NCI-H187 treated with DMSO at 0.1 percent for 48 hours (cell line): ENCODE results near the gene CYSTM1.

ENCODE experiments used
- DNase-seq: peaks from one replicate; lab custom pipeline; 2025; lab: John Stamatoyannopoulos, UW

Gene CYSTM1

DNA sequence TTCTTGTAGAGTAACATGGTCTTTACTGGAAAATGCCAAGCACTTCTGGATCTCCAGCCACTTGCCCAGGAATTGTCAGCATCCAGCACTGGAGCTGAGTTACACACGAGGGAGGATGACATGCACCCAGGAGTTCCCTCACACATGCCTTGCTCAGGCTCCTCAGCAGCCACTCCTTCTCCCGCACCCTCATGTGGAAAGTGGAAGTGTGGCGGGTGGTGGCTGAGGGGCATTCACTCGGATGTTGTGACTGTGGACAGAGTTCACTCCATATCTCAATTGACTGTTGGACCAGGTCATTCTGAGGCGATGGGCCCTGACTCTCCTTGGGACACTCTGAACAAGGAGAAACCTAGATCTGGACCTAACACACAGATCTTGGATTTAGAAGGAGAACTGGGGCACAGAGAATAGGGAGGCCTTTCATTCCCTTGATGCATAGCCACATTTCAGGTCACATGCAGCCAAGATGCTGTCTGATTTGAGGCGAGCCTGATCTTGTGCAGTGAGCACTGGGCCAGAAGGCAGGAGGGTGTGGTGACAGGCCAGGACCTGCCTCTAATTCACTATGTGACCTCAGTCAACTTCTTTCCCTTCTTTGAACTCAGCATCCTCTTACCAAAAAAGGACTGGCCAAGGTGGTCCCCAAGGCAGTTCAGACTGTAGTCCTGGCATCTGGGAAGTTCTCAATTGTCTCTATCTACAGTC is 62.1 kb downstream of the CYSTM1 start:
- DNase-seq, result no peak

DNA sequence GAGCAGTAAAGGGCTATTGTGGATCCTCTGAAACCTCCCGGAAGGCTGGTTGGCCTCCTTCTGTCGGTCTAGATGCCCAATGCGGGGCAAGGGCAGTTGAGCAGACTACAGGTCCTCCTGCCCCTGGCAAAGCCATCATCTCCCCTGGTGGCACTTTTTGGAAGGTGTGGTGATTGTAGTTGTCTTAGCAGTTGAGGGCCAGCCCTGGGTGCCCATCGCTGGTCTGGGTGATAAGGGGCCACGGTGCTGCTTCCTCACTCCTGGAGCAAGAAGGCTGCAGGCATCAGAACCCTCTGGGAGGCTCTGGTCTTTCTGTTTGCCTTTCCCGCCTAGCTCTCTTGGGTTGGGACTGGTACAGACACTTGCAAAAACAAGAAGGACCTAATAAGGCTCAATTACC is 63.8 kb downstream of the CYSTM1 start:
- DNase-seq, result no peak

DNA sequence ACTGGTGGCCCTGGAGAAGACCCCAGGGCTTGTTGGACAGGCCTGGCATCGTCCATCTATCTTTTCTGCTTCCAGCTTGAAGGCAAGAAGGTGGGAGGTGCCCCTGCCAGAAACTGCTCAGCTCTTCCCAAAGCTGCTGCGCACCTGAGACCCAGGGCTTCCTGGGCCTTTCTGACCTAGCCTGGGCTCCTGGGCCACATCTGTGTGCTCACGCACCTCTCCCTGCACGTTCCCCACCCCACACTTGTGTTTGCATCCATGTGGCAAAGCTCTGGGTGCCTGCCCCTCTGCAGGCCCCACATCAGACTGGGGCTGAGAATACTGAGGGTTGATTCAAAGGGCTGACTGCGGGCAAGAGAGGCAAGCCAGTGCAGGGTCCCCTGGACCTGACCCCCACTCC is 64.5 kb downstream of the CYSTM1 start:
- DNase-seq, result no peak

DNA sequence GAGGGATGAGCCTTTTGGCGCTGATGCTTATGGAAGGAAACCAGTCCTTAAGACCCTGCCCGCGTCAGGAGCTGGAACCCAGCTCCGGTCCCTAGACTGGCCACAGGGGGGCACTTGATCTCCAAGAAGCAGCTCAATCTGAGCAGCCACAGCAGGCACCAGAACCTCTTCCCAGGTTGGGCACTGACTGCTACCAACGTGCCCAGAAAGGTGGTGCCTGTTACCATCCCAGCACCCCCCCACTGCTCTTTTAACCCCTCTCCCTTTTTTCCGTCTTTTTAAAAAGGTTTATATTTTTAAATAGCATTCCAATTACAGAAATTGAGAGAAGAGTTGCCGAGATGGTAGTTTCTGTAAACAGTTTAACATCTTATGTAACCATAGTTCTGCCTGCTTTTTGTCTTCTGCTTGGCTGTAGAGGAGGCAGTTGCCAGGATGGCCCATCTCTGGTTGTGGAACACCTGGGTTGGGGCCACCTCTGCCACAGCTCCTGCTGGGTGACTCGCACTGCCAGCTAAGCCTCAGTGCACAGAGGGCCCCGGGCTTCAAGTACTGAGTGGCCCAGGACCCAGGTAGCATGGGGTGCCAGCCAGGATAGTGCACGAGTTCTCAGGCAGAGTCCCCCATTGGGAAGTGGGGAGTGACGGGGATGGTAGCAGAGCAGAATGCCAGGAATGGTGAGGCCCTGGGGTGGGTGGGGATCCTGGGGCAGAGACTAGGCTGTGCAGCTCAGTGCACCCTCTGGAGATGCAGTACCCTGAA is 65.1 kb downstream of the CYSTM1 start:
- no peak for DNase-seq

DNA sequence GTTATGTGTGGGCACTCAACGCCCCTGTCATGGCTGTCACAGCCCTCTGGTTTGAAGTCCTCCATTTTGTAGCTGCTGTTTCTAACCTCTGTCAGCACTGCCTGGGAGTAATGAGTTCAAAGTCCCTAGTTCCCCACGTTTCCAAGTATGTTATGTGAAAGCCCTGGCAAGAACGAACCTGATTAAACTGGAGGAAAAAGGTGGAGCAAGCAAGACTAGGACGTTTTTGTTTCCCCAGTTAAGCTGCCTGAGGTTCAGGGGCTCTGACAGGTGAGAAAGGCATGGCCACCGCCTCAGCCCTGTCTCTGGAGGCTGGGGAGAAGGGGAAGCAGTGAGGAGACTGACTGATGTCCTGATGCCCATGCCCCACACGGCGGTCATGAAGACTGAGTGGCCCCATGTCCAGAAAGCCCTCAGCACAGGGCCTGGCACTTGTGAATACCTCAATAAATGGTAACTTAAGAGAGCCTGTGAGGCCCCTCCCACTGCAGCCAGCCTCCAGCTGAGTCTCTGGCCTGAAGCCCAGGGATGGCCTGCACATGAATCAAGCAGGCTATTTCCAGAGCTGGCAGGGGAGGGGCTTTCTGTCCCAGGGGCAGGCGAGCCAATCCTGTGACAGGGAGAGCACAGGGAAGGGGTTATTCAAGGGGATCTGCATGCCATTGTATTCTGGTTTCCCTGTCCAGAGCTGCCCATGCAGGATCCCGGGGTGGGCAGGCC is 66.2 kb downstream of the CYSTM1 start:
- peak; percentile 14 for DNase-seq

DNA sequence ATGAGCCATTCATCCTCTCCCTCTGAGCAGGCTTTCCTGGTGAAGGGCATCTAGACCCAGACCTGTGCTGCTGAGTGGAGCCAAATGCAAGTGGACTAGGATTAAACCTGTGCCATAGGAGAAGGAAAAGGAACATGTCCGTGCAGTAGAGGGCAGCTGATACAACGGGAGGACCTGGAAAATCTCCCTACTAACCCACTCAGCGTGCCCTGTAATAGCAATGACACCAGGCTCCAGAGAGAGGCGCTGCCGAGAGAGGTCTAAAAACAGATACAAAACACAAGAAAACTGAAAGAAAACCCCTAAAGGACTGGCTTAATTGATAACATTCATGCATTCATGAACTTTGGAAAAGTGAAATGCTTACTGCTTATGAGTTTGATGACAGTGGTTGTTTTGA is 67.1 kb downstream of the CYSTM1 start:
- DNase-seq, result no peak

DNA sequence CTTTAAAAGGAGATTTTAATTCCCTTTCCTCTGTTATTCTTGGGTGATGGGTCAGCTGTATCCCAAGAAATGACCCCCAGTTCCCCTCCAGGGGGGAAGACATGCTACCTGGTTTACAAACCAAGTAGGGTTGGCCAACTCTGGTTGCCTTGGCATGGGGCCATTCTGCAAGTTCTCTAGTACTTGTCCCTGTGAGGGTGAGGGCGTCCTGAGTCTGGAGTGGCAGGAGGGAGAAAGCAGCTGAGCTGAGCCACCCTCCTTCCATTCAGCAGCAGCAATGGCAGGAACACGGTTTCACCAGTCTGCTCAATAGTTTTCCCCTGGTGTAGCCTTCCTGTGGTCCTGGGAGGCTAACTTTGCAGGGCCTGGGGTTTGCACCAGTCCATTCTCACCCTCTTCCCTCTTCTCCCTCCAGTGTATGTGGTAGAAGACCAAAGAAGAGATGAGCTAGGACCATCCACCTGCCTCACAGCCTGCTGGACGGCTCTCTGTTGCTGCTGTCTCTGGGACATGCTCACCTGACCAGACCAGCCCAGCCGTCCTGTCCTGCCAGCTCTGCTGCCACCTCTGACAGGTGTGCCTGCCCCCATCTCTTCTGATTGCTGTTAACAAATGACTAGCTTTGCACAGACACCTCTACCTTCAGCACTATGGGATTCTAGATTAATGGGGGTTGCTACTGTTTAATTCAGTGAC is 68.0 kb downstream of the CYSTM1 start:
- no peak for DNase-seq

DNA sequence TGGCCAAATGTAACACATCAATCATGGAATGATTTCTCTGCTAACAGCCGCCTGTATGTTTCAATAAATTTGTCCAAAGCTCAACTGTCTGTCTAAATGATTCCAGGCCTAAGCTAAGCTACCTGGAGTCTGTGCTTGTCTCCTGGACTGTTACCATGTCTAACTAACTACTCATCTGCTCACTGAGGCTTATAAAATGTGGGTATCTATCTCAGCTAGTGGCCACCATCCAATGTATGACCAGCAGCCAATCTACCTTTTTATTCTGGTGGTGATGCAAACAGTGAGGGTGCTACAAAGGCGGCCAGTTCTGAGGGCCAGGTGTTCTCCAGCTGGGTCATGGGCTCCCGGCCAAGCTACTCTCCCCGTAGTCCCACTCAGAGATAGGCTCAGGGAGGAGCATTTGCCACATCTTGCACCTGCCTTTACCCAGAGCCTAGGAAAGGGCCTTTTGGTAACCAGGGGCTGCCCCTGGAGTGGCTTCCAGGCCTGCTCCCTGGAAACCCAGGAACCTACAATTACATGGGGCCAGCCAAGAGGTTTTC is 68.8 kb downstream of the CYSTM1 start:
- no peak for DNase-seq

DNA sequence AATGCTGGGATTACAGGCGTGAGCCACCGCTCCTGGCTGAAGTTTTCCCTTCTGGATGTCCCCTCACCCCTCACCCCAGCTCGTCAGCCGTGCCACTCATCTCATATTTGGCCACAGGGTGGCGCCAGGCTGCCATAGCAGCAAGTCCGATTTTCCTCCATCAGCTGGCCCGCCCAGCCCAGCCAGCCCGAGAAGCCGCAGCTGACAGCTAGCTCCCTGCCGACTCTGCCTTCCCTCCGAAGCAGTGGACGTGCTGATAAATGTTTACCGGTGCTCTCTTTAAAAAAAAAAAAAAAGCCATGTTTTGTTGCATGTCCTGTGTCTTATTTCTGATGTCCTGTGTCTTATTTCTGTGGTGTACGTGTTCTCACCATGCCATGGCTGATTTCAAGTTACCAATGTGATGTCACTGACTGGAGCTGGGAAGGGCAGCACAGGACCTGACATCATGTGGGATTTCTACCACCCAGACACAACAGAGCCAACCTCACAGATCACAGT is 69.6 kb downstream of the CYSTM1 start:
- no peak for DNase-seq

DNA sequence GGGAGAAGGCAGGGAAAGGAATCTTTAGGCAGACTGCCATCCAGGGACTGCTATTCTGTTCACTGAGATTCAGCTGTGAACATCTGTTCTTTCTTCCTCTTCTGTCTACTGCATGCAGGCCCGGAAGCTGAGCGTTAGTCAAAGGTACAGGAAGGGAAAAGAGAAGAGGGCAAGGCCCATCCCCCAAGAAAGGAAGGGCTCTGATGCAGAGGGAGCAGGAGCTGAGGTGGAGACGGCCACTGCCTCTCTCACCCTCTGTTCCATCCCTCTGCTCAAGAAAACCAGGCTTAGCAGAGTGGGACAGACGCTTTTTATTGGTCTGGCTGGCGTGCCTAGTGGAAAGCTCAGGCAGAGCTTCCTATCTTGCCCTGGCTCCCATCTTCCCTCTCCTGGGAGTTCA is 70.4 kb downstream of the CYSTM1 start:
- DNase-seq, result no peak

DNA sequence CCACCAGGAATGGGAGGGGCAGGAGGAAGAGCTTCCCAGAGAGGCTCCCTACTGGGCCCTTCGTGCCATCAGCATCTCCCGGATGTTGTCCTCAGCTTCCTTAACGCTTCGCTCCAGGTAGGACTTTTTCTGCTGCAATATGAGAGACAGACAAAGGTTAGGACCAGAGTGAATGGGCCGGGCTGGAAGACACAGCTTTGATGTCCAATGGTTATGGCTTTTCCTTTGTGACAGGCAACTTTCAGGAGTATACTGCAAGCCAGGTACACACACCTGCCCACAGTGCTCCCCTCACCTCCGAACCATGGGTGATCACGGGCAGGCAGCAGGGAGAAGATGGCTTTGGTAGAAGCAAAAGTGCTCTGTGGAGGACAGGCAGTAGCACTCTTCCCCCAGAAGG is 70.9 kb downstream of the CYSTM1 start:
- no peak for DNase-seq

DNA sequence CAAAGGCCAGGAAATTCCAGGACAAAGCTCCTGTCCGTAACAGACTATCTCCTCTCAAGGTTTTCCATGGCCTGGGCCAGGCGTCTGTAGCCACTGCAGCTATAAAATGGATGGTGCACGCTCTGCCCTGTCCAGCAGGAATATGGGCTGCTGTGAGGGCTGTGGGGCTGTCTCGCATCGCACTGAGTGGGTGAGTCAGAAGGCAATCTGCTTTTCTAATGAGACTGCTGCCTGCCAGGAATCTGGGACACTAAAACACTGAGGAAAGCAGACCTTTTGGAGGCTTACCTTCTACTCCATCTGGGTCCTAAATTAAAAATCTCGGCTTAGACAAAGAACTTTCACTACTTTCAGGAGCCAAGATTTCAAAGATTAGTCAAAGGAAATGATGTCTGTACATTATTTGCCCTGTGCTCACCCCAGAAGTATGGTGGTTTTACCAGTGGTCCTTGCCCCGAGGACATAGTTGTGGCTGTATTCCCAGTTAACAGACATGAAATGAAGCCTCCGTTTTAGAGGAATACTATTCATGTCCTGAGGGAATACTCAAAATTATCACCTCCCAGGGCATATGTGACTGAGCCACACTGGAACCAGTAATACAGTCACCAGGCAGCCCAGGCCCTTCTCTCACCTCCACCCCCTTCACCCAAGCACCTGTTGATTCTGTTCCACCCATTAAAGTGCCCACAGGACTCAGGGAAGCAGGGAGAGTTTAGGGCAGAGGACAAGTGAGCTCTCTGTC is 71.6 kb downstream of the CYSTM1 start:
- DNase-seq, result no peak

DNA sequence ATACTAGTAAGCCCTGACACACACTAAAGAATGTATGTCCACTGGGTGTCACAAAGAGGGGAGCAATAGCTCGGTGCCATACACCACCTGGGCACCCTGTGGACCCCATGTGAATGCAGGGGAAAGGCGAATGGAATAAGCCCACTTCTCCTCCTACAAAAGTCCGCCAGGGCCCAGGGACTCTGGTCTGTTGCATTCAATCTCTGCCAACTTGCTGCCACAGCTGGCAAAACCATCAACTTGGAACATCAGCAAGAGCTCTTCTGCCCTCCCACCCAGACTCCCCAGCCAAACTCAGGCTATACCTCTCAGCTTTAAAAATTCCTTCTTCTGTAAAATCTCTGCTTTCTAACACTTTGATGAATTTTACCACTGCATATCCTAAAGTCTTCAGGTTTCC is 73.4 kb downstream of the CYSTM1 start:
- DNase-seq, result no peak

DNA sequence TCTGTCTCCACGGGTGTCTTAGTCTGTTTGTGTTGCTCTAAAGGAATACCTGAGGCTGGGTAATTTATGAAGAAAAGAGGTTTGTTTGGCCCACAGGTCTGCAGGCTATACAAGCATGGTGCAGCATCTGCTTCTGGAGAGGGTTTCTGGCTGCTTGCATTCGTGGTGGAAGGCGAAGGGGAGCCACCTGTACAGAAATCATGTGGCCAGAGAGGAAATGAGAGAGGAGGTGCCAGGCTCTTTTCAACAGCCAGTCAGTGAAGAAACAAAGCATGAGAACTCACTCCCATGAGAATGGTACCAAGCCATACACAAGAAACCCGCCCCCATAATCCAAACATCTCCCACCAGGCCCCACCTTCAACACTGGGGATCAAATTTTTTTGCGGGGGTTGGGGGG is 74.5 kb downstream of the CYSTM1 start:
- DNase-seq, result no peak

DNA sequence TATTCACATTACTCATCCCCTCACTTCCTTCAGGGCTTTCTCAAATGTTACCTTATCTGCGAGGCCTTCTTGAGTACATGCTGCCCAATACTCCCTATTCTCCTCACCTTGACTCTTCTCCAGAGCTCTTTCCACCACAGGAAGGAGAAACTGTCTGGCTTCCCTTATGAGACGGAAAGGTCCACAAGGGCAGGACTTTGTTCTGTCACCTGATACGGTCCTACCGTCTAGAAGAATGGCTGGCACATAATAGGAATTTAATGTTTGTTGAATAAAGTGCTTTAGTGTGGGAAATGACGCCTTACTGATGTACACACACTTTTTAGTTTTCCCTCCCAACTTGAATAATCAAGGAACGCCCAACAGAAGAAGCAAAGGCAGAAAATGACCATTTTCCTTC is 75.4 kb downstream of the CYSTM1 start:
- no peak for DNase-seq

DNA sequence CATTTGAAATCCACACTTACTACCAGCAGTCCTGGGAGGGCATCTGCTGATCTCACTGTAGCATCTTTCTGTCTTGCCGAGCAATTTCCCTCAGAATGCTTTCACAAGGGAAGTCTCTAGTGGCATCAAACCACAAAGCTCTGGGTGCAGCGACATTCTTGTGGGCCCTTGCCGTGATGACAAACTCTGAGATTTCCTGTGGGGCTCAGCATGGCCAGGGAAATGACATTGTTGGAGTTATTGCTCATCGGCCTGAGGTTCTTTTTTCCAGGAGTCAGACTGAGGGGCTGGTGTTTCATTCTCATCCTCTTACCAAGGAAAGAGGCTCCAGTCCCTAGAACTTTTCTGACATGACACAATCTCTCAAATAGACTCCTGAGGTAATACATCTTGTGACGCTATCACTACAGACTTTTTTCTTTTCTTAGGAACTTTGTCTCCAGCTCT is 76.6 kb downstream of the CYSTM1 start:
- DNase-seq, result no peak

DNA sequence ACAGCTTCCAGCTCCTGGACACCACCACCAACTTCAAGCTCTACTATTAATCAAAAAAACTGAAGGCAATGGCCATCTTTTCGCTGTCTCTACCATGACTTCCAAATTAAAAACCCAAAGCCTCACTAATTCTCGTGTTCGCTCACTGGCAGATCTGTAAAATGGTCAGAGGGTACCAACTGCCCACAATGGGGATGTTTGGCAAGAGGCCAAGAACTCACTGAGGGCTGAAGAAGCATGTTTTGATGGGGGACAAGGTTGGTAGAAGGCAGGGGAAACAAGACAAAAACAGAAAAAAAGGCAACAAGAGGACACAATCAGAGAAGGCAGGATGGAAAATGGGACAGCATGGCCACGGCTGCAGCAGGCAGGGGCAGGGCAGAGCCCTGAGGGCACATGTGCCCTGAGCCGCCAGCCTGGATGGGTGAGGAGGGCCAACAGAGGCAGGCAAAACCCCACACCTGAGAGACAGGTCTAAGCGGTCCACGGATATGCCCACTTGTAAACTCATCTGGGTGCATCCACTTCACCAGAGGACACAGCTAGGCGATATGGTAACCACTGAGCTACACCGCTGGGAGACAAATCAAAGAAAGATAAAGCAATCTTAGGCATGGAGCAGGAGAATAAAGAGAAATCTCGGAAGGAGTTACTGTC is 77.6 kb downstream of the CYSTM1 start:
- DNase-seq, result no peak

DNA sequence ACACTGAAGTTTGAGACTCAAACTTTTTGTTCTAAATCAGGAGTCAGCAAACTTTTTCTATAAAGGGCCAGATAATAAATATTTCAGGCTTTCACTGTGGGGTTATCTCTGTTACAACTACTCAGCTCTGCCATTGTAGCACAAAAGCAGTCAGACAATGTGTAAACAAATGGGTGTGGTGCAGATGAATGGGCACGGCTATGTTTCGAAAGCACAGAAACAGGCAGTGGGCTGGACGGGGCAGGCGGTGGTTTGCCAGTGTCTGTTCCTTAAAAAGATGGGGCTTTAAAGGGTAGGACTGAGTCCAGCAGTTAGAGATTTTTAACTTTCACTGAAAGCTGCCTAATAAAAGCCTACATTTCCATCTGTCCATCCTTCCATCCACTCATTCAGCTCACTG is 79.0 kb downstream of the CYSTM1 start:
- no peak for DNase-seq

DNA sequence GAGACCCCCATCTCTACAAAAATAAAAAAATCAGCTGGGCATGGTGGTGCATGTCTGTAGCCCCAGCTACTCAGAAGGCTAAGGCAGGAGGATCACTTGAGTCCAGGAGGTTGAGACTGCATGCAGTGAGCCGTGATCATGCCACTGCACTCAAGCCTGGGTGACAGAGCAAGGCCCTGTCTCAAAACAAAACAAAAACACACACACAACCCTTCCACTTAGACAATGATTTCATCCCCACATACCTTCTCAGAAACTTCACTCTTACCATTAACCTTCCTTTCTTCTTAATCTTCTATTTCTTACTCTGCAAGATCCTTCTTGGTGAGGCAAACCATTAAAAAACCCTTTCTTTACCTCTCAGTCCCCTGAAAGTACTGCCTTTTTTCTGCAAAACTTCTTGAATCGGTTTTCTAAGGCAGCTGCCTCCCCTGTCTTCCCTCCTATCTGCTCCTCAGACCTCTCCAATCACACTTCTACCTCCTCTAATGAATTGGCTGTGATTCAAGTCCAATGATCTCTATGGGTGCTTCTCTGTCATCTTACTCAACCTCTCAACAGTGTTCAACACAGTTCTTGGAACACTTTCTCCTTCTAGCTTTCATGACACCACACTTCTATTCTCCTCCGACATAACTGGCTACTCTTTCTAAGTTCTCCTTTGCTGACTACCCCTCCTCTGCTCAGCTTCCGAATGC is 80.6 kb downstream of the CYSTM1 start:
- no peak for DNase-seq

DNA sequence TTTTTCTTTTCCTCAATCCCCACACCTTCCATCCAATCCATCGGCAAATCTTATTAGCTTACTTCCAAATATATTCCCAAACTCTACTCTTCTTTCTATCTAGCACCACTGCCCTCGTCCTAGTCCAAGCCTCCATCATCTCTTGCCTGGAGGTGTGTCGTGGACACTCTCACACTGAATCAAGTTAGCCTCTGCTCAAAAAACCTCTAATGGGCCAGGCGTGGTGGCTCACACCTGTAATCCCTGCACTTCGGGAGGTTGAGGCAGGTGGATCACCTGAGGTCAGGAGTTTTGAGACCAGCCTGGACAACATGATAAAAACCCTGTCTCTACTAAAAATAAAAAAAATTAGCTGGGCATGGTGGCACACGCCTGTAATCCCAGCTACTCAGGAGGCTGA is 81.7 kb downstream of the CYSTM1 start:
- no peak for DNase-seq
